Activated T-cell treated with anti-CD3 and anti-CD28 coated beads, Interleukin-2, amount 50 U/mL, for 1 hour (primary cell): ENCODE measurements around the gene MTUS2.

Experiments used
- DNase-seq: peaks from one replicate; pipeline ENCODE4 v3.0.0-alpha.2; 2020

Gene MTUS2

GRCh38 chr13:29115842-29116241, 295.7 kb downstream of the MTUS2 start:
- DNase-seq = no peak

DNA sequence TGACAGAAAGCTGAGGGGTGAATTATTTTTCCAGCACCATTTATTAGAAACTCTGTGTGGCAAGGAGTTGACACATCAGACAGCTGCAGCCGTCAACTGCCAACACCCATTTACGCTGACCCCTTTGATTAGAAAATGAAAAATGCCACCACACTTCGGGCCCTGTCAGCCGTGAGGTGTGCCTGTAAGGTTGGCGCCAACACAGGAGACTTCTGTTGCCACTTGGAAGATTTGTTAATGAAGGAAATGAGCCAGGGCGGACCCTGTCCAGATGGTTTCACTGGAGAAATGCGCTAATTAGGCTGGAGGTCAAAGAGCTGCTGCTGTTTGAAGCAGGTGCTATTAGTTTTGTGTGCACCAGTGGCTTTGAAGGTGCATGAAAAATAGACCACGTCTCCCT, 297.5 kb downstream of the MTUS2 start:
- DNase-seq = no peak

- no peak for DNase-seq
Observed at GRCh38 chr13:29118471-29118870, 298.3 kb downstream of the MTUS2 start.

DNA sequence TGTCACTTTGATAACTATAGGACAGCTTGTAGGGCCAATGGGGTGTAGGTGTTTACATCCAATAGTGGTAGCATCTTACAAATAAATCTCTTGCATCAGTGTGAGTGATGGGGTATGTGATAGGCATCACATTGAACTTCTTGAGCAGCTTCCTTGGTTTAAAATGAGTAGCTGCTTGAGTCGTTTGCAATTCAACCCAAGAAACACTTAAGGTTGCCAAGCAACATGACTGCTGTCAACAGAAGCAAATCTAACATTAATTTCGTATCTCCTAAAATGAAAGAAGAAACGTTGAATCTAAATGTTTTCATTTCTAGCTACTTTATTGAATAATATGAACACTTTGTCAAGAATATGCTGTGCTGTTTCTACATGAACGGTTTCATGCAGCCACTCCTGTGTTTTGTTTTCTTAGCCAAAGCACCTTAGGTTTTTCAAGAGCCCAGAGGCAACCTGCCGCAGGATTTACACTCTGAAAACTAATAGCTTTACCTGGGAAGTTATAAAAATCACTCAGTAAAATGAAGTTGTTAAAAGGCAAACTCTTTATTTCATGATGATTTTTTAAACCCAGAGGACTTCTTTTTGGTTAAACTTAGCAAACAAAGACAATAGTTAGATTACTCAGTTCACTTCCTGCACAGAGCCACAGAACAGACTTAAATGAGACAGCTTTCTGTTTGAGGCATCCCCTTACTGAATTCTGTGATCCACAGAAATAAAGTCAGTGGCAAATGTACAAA, 305.2 kb downstream of the MTUS2 start:
- no peak for DNase-seq

- no peak for DNase-seq
Observed at GRCh38 chr13:29125934-29126424, 305.8 kb downstream of the MTUS2 start.

GRCh38 chr13:29129616-29130015, 309.5 kb downstream of the MTUS2 start:
- DNase-seq = no peak

DNA sequence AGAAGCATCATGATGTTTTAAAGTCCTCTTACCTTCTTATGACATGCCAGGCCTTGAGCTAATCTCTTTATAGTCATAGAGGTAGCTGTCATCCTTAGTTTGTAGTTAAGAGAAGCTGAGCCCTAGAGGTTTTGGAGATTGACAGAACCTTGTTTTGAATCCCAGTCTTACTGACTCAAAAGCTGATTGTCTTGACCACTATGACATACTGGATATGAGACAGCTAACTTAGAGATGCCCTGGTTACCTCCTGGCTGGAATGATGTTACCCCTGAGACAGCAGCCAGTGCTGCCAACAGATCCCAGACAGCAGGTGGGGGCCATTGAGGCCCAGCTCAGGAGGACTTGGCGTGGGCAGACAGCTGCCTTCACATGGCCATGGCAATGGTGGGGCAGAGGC, 311.0 kb downstream of the MTUS2 start:
- no peak for DNase-seq

GRCh38 chr13:29131881-29132668, 311.9 kb downstream of the MTUS2 start:
- no peak for DNase-seq

GRCh38 chr13:29136341-29136740, 316.2 kb downstream of the MTUS2 start:
- DNase-seq = no peak

DNA sequence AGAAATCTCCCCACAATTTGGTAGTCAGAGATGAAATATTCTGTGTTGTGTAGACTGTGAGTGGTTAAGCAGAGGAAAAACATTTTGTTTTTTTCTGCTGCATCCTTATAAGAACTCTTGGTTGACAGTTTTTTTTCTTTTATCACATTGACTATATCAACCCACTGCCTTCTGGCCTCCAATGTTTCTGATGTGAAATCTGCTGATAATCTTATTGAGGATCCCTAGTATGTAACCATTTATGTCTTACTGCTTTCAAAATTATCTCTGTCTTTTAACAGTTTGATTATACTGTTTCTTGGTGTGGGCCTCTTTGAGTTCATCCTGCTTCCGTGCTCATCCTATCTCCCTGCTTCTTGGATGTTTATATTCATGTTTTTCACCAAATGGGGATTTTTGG, 316.9 kb downstream of the MTUS2 start:
- DNase-seq = no peak

DNA sequence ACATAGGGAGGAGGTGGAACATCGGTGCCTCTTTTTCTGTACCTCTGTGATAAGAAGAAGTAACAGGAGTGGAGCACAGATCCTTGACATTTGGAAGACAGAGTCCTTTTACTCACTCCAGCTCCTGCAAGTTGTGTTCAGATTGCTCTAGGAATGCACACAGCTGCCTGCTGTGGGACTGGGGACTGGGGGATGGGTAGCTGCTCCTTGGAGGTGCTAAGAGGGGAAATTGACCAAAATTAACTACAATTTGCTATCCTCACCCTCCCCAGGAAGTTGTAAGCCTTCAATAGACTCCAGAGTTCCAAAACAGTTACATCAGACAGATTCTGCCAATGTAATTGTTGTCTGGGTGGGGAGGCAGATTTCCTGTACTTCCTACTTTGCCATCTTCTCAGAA, 317.9 kb downstream of the MTUS2 start:
- no peak for DNase-seq

- no peak for DNase-seq
Observed at GRCh38 chr13:29140277-29140676, 320.1 kb downstream of the MTUS2 start.

- no peak for DNase-seq
Observed at GRCh38 chr13:29143847-29144246, 323.7 kb downstream of the MTUS2 start.

- DNase-seq = no peak
Observed at GRCh38 chr13:29154390-29154789, 334.3 kb downstream of the MTUS2 start.

- no peak for DNase-seq
Observed at GRCh38 chr13:29156136-29156535, 336.0 kb downstream of the MTUS2 start.

DNA sequence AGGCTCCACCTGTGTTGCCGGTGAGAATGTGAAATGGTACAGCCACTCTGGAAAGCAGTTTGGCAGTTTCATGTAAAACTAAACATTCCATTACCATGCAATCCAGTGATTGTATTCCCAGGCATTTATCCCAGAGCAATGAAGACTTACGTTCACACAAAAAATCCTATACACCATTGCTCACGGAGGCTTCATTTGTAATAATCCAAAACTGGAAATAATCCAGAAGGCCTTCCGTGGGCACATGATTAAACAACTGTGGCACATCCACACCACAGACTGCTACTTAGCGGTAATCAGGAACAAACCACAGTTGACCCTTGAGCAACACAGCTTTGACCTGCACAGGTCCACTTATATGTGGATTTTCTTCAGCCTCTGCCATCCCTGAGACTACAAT, 339.7 kb downstream of the MTUS2 start:
- DNase-seq = no peak

DNA sequence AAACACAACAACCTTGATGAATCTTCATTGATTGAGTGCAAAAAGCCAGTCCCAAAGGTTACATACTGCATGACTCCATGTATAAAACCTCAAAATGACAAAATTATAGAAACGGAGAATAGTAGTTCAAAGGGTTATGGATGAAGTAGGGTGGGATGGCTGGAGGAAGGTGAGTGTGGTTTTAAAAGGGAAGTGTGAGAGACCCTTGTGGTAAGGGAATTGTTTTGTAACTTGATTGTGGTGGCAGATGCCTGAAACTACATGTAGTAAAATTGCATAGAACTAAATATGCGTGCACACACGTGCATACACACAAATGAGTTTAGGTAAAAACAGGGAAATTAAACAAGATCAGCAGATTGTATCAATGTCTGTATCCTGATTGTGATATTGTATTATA, 340.7 kb downstream of the MTUS2 start:
- DNase-seq = no peak

DNA sequence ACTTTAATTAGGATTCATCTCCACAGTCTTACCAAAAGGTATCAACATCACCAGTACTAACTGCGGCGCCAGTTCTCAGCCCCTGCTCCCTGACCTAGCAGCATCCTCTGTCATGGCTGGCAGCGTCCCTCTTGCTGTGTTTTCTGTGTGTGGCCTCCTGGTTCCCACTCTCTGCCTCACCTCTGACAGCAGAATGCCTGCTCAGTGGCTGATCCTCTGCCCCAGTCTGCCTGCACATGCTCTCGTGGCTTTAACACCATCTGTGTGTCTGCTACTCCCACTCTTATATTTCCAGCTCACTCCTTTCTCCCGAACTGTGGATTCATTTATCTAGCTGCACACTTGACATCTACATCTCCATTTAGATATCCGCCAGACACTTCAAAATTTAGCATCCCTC, 341.5 kb downstream of the MTUS2 start:
- no peak for DNase-seq

DNA sequence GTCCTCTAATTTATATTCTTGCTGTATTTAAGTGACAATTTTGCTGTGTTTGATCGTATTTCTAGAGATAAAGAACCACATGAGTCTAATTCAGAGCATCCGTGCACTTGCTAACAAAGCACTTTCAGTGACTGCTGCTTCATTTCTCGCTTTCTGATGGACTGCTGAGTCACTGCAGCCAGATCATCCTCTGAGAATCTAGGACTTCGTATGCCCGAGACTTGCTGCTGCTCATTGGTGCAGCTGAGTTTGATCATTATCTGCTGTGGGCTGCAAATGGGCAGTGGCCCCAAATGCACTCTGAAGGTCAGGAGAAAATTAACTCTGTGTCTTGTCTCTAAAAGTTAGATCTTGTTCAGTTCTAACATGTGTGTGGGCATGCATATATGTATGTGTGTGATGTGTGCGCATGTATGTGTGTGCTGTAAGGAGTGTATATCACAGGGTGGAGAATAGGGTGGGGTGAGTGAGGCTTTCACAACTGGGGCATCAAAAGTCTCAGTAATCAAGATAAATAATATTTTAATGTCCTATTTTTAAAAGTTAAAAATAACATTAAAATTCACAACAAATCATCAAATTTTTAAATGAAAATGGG, 342.6 kb downstream of the MTUS2 start:
- DNase-seq = no peak

DNA sequence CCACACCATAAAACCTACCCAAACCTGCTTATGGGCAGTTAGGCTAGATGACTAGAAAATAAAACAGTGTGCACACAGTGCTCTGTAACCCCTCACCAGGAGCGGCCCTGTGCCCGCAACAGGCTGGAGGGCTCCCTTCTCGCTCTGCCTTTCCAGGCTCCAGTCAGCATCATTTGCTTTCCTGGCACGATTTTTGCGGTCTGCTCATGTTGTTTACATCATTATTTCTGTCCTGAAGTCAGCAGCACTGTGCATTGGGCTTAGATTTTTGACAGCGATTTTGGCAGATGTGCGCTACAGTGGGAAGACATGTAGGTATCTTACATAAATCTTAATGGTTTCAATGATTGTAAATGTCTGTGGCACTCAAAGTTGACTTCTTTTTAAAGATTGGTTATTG, 344.0 kb downstream of the MTUS2 start:
- DNase-seq = no peak

GRCh38 chr13:29165216-29165615, 345.1 kb downstream of the MTUS2 start:
- no peak for DNase-seq

DNA sequence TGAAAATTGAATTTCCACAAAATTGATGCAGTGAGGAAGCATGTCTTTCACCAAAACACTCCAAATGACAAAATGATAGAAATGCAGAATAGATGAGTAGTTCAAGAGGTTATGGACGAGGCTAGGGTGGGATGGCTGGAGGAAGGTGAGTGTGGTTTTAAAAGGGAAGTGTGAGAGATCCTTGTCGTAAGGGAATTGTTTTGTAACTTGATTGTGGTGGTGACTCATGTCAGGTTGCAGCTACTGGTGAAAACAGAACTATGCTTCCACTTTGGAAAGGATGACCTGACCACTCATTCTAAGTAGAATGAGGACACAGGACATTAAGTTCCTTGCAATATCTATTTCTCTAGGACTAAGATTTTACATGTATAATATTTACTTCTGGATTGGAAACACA, 345.7 kb downstream of the MTUS2 start:
- DNase-seq = no peak

DNA sequence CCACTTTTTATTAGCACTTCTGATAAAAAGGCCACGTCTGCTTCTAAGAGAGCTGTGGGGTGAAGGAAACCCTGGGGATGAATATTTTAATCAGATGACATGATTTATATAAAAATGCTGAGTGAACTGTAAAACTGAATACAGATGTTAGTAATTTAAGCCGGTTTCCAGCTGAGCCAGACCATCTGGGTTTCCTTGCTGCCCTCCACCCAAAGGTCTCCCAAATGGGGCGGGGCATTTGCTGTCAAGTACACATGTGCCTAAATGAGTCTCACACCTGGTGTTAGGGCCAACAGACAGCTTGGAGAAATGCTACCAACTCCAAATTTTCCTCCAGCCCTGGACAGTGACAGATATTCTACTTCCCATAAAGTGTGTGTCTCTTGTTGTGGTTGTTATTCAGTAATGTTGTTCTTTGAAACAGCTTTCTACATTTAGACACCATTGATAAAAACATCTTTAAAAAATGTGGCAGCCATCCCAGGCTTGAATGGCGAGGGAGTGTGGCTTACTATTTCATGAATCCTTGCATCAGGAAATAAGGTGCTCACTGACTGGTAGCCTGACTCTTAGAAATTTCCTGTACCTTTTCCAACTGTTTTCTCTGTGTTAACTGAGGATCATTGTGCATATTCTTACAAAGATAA, 350.4 kb downstream of the MTUS2 start:
- DNase-seq = no peak
